HCT116 (cell line): ENCODE measurements around the gene TEN1. TPM values are rescaled to one million over a fixed set of nuclear protein-coding genes. Genes with fewer than 3 reads are reported as not detected.

Experiments used
- ATAC-seq: fragments of 200-7000 bp; cut with Tn5 transposase; 2 replicates; pipeline ENCODE4 v1.9.1; 2020; ENCODE audit warnings: mild to moderate bottlenecking, moderate library complexity
- BruUV-seq: library from RNA; stranded (reverse); fragments of 400-500 nt; replicated peaks from 2 replicates; lab custom pipeline; 2021; lab: Mats Ljungman, UMichigan
- CTCF ChIA-PET: fragments of 300-600 bp; sonication (Branson Sonifier 250); formaldehyde crosslinking; loops from one replicate; lab custom pipeline; 2021; ENCODE audit warnings: antibody characterized with exemption; lab: Charles Lee
- POLR2A ChIA-PET: fragments of 300-600, 350-600 bp; sonication (Branson Sonifier 250); formaldehyde crosslinking; loops from one replicate; lab custom pipeline; 2021; ENCODE audit warnings: antibody characterized with exemption; lab: Charles Lee
- RAD21 ChIA-PET, 2 experiments: fragments of 300-600 bp; sonication (Branson Sonifier 250); formaldehyde crosslinking; loops; one replicate each; lab custom pipeline; 2023; ENCODE audit warnings: low total read pairs in 2 of 2; ENCODE audit not compliant: uncharacterized antibody in 2 of 2, unreplicated experiment in 2 of 2, low non-redundant PET in 1 of 2; lab: Charles Lee
- DNase-seq: peaks from one replicate; pipeline ENCODE4 v3.0.0-alpha.2; 2010; ENCODE audit warnings: low read depth, low spot score
- H2AFZ ChIP-seq: fragments of 200-600 bp; shearing (Covaris generic), sonication (generic); 2 replicates; pipeline ENCODE4 v1.6.1; 2017; ENCODE audit warnings: low read depth, mixed run types, mixed read lengths, antibody characterized with exemption, low read length; ENCODE audit not compliant: poor library complexity, severe bottlenecking
- H3K27ac ChIP-seq: 2 replicates; pipeline ENCODE4 v1.5.1; 2012; ENCODE audit warnings: low read depth, low read length
- H3K27me3 ChIP-seq: fragments of 200-600 bp; sonication (generic); 2 replicates; pipeline ENCODE4 v1.6.1; 2016; ENCODE audit warnings: mixed run types, low read length, mixed read lengths; ENCODE audit not compliant: insufficient read depth
- H3K36me3 ChIP-seq, 2 experiments: fragments of 200-500 bp in 1 of 2; fragments of 200-600 bp in 1 of 2; sonication (Bioruptor generic) in 1 of 2; sonication (generic) in 1 of 2; 2 replicates each; pipeline versions ENCODE4 v1.5.1 to v1.6.1; 2014 to 2016; ENCODE audit warnings: low read length in 2 of 2, inconsistent platforms in 1 of 2, mixed read lengths in 1 of 2, mixed run types in 1 of 2; ENCODE audit not compliant: insufficient read depth in 2 of 2, control insufficient read depth in 1 of 2
- H3K4me1 ChIP-seq, 2 experiments: fragments of 200-600 bp in 1 of 2; sonication (generic) in 1 of 2; 2 replicates each; pipeline versions ENCODE4 v1.5.1 to v1.6.1; 2012 to 2017; ENCODE audit warnings: low read length in 2 of 2, inconsistent platforms in 1 of 2, mild to moderate bottlenecking in 1 of 2, mixed read lengths in 1 of 2, mixed run types in 1 of 2, moderate library complexity in 1 of 2; ENCODE audit not compliant: insufficient read depth in 2 of 2, control insufficient read depth in 1 of 2
- H3K4me2 ChIP-seq: fragments of 200-600 bp; sonication (generic); 2 replicates; pipeline ENCODE4 v1.6.1; 2017; ENCODE audit warnings: mixed run types, low read length, mixed read lengths
- H3K4me3 ChIP-seq, 2 experiments: fragments of 200-600 bp in 1 of 2; sonication (generic) in 1 of 2; replicated peaks in 1 of 2; 2 replicates each; pipeline ENCODE4 v1.5.1; 2011 to 2016; ENCODE audit warnings: low read length in 2 of 2, control low read depth in 1 of 2, low read depth in 1 of 2, mild to moderate bottlenecking in 1 of 2, mixed read lengths in 1 of 2, mixed run types in 1 of 2
- H3K79me2 ChIP-seq: fragments of 200-600 bp; sonication (generic); 2 replicates; pipeline ENCODE4 v1.6.1; 2017; ENCODE audit warnings: mild to moderate bottlenecking, mixed run types, low read length, moderate library complexity, mixed read lengths; ENCODE audit not compliant: insufficient read depth
- H3K9ac ChIP-seq: fragments of 200-600 bp; sonication (generic); 2 replicates; pipeline ENCODE4 v1.6.1; 2016; ENCODE audit warnings: low read length, mixed read lengths
- H3K9me2 ChIP-seq: fragments of 200-600 bp; sonication (generic), shearing (Covaris generic); 2 replicates; pipeline ENCODE4 v1.6.1; 2017; ENCODE audit warnings: mixed run types, mild to moderate bottlenecking, moderate library complexity; ENCODE audit not compliant: insufficient read depth
- H3K9me3 ChIP-seq, 2 experiments: fragments of 200-500 bp in 1 of 2; fragments of 200-600 bp in 1 of 2; sonication (Bioruptor generic) in 1 of 2; sonication (generic) in 1 of 2; 2 replicates each; pipeline ENCODE4 v1.6.1; 2014 to 2017; ENCODE audit warnings: low read length in 2 of 2, mixed read lengths in 2 of 2, inconsistent platforms in 1 of 2, low read depth in 1 of 2, mild to moderate bottlenecking in 1 of 2, mixed run types in 1 of 2, moderate library complexity in 1 of 2; ENCODE audit not compliant: control insufficient read depth in 1 of 2, insufficient read depth in 1 of 2
- H4K20me1 ChIP-seq: fragments of 200-600 bp; sonication (generic), shearing (Covaris generic); 2 replicates; pipeline ENCODE4 v1.6.1; 2017; ENCODE audit warnings: mixed run types, mild to moderate bottlenecking, moderate library complexity; ENCODE audit not compliant: insufficient read depth
- CBX3 ChIP-seq: IDR thresholded peaks from 2 replicates; pipeline ENCODE4 v1.6.1; 2012; ENCODE audit warnings: low read depth
- CTCF ChIP-seq, 3 experiments: fragments of 200-600 bp in 1 of 3; sonication (generic) in 1 of 3; IDR thresholded peaks in 2 of 3; conservative IDR thresholded peaks in 1 of 3; 2 replicates each; pipeline ENCODE4 v1.5.1; 2012 to 2017; ENCODE audit warnings: low read depth in 2 of 3, low read length in 2 of 3, antibody characterized with exemption in 1 of 3, borderline replicate concordance in 1 of 3, control low read depth in 1 of 3, mild to moderate bottlenecking in 1 of 3, mixed read lengths in 1 of 3, mixed run types in 1 of 3, moderate library complexity in 1 of 3; ENCODE audit not compliant: insufficient read depth in 1 of 3
- EGR1 ChIP-seq: IDR thresholded peaks from 2 replicates; pipeline ENCODE4 v1.6.1; 2012; ENCODE audit warnings: low read depth
- ELF1 ChIP-seq: IDR thresholded peaks from 2 replicates; pipeline ENCODE4 v1.6.1; 2012; ENCODE audit warnings: low read depth, borderline replicate concordance
- EZH2 ChIP-seq: fragments of 200-600 bp; sonication (generic); IDR thresholded peaks from 2 replicates; pipeline ENCODE4 v1.6.1; 2017; ENCODE audit warnings: antibody characterized with exemption, mixed run types
- FOSL1 ChIP-seq: IDR thresholded peaks from 2 replicates; pipeline ENCODE4 v1.6.1; 2012; ENCODE audit warnings: low read depth
- JUND ChIP-seq: IDR thresholded peaks from 2 replicates; pipeline ENCODE4 v1.6.1; 2012
- POLR2AphosphoS5 ChIP-seq: IDR thresholded peaks from 2 replicates; pipeline ENCODE4 v1.6.1; 2011; ENCODE audit warnings: mild to moderate bottlenecking, low read depth, low read length, moderate library complexity
- SIN3A ChIP-seq: IDR thresholded peaks from 2 replicates; pipeline ENCODE4 v1.6.1; 2012; ENCODE audit warnings: low read depth
- SP1 ChIP-seq: IDR thresholded peaks from 2 replicates; pipeline ENCODE4 v1.6.1; 2012; ENCODE audit warnings: low read depth
- ZFX ChIP-seq: fragments of 450-650 bp; IDR thresholded peaks from 2 replicates; pipeline ENCODE4 v1.6.1; 2017
- ZNF274 ChIP-seq: fragments of 200-500 bp; sonication (Bioruptor generic); IDR thresholded peaks from 2 replicates; pipeline ENCODE4 v1.6.1; 2014; ENCODE audit warnings: mild to moderate bottlenecking, low read depth, low read length, inconsistent platforms
- intact Hi-C: fragments of 100-400 bp; cut with micrococcal nuclease; formaldehyde crosslinking; loops from 2 replicates; pipeline ENCODE4 v1.10.0; 2022
- total RNA-seq: library from RNA; stranded (reverse); gene quantifications from one replicate; pipeline ENCODE4 v1.2.1, GENCODE V29; 2021; ENCODE audit not compliant: unreplicated experiment
- TF ChIP-seq, protein P1 (sequence below): IDR thresholded peaks from 2 replicates; pipeline ENCODE4 v1.6.1; 2012
- TF ChIP-seq, protein P2 (sequence below): IDR thresholded peaks from 2 replicates; pipeline ENCODE4 v1.6.1; 2011; ENCODE audit warnings: mild to moderate bottlenecking, low read length, moderate library complexity; ENCODE audit not compliant: insufficient replicate concordance; ENCODE audit errors: extremely low read depth
- TF ChIP-seq, protein P3 (sequence below): IDR thresholded peaks from 2 replicates; pipeline ENCODE4 v1.6.1; 2012

TEN1 gene
- total RNA-seq, 1 experiment from 2014 or later, result 18.5 TPM

- Histone ChIP-seq H3K9me2 (no peaks in the 10 kb centered on the region), H3K4me3 (no peak overlapping the region), H3K27ac (no peak overlapping the region), H3K79me2 (no peaks in the 10 kb centered on the region), H3K27me3 (no peaks in the 10 kb centered on the region), H3K36me3 (no peaks in the 10 kb centered on the region), H2AFZ (no peak overlapping the region), H3K4me1 (peaks cover 10 to 17% of the 10 kb centered on the region in 2 experiments), H4K20me1 (no peaks in the 10 kb centered on the region), H3K9ac (no peak overlapping the region), H3K4me2 (no peak overlapping the region), H3K9me3 (no peaks in the 10 kb centered on the region)
- ChIA-PET CTCF (no interaction called here), POLR2A (no interaction called here), RAD21 (no interaction called here)
- TF ChIP-seq JUND (no peak), SP1 (no peak), POLR2AphosphoS5 (no peak), ZFX (no peak), ELF1 (no peak), EGR1 (no peak), EZH2 (no peak), FOSL1 (no peak)
- TF ChIP-seq, protein P1, sequence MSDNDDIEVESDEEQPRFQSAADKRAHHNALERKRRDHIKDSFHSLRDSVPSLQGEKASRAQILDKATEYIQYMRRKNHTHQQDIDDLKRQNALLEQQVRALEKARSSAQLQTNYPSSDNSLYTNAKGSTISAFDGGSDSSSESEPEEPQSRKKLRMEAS, result no peak
- intact Hi-C loops, result no loop called here
- ATAC-seq (no peak), DNase-seq (no peak)
- no TSS peak for BruUV-seq
Observed at GRCh38 chr17:75937652-75938051, 41.4 kb upstream of the TEN1 start.

- H3K9ac ChIP-seq, result peak within 1 kb of the TSS; percentile 96
- intact Hi-C loops, result loop anchor here (1.0 kb wide), 2 partner anchors 36 to 38 kb away; partner anchors contain the start of genes ACOX1 and TEN1
- H3K27me3 ChIP-seq, result no peaks in the 10 kb centered on the region
- no peaks in the 10 kb centered on the region for H3K9me2 ChIP-seq
- ChIA-PET RAD21 (interaction anchor here in 1 of 2 experiments (0.5 kb wide), 1 partner anchor 48 kb away, joined by 6 read pairs; no protein-coding TSS in a partner anchor), POLR2A (interaction anchor here (0.6 to 1.2 kb wide), 12 partner anchors 8 to 599 kb away, joined by 3 to 6 read pairs (median 4); partner anchors contain the start of genes ACOX1, PRCD and TEN1), CTCF (interaction anchor here (0.7 to 1.4 kb wide), 7 partner anchors 14 to 157 kb away, joined by 3 to 8 read pairs (median 3); partner anchors contain the start of genes ACOX1, MRPL38, TEN1 and WBP2)
- ATAC-seq (peak; percentile 99), DNase-seq (peak; percentile 94)
- H3K36me3 ChIP-seq, result 0 out of 4 replicates have a peak, but pooled peaks cover 2 to 4% of the 10 kb centered on the region in 2 experiments
- H3K27ac ChIP-seq, result peak within 1 kb of the TSS; percentile 69
- H3K9me3 ChIP-seq, result no peaks in the 10 kb centered on the region
- peak within 1 kb of the TSS; percentile 67 to 88 for H3K4me3 ChIP-seq
- no peaks in the 10 kb centered on the region for H3K79me2 ChIP-seq
- peaks cover 10 to 17% of the 10 kb centered on the region in 2 experiments for H3K4me1 ChIP-seq
- H2AFZ ChIP-seq, result peak within 1 kb of the TSS; percentile 19
- BruUV-seq, result no TSS peak
- H3K4me2 ChIP-seq, result peak within 1 kb of the TSS; percentile 95
- no peaks in the 10 kb centered on the region for H4K20me1 ChIP-seq
- no peak for TF ChIP-seq ZNF274
- TF ChIP-seq SIN3A, result peak; percentile 99
- TF ChIP-seq ZFX, result peak; percentile 92; the same call in 1 of the 2 replicates
- TF ChIP-seq, protein P2, sequence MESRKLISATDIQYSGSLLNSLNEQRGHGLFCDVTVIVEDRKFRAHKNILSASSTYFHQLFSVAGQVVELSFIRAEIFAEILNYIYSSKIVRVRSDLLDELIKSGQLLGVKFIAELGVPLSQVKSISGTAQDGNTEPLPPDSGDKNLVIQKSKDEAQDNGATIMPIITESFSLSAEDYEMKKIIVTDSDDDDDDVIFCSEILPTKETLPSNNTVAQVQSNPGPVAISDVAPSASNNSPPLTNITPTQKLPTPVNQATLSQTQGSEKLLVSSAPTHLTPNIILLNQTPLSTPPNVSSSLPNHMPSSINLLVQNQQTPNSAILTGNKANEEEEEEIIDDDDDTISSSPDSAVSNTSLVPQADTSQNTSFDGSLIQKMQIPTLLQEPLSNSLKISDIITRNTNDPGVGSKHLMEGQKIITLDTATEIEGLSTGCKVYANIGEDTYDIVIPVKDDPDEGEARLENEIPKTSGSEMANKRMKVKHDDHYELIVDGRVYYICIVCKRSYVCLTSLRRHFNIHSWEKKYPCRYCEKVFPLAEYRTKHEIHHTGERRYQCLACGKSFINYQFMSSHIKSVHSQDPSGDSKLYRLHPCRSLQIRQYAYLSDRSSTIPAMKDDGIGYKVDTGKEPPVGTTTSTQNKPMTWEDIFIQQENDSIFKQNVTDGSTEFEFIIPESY, result peak; percentile 68
- TF ChIP-seq POLR2AphosphoS5, result peak; percentile 97
- no peak for TF ChIP-seq EZH2
- TF ChIP-seq CBX3, result peak; percentile 86
- TF ChIP-seq, protein P3, sequence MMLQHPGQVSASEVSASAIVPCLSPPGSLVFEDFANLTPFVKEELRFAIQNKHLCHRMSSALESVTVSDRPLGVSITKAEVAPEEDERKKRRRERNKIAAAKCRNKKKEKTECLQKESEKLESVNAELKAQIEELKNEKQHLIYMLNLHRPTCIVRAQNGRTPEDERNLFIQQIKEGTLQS, result no peak
- no peak for TF ChIP-seq CTCF (IDR thresholded peaks at IDR 0.05 in 2 of 3, conservative IDR thresholded peaks at IDR 0.05 in 1 of 3; ENCODE audit: borderline replicate concordance in 1 of 3, insufficient read depth in 1 of 3, low read depth in 2 of 3, low read length in 2 of 3)
Observed at GRCh38 chr17:75940727-75941441, 38.2 kb upstream of the TEN1 start, which contains the start of gene FBF1. Gene FBF1, minus strand, starts transcription at chr17:75941042. Its CDS starts 2,893 bp downstream, at chr17:75938149.
